Keratinocyte (primary cell): Measurements from ENCODE around the gene GPC5. TPM values are rescaled to one million over a fixed set of nuclear protein-coding genes. Genes with fewer than 3 reads are reported as not detected.

ENCODE experiments used
- DNase-seq: peaks from one replicate; pipeline ENCODE4 v3.0.0-alpha.2; 2011; ENCODE audit warnings: low read depth, missing footprints, low spot score
- FAIRE-seq: peaks from 2 replicates; lab custom pipeline; 2011; peaks lifted over from hg19 to GRCh38; lab: Jason Lieb, UNC
- H2AFZ ChIP-seq: 2 replicates; pipeline ENCODE4 v1.6.0; 2012; ENCODE audit warnings: low read length, control low read depth, inconsistent platforms; ENCODE audit not compliant: control insufficient read depth
- H3K27ac ChIP-seq: 2 replicates; pipeline ENCODE4 v1.5.1; 2011; ENCODE audit warnings: low read length; ENCODE audit not compliant: control insufficient read depth, insufficient read depth
- H3K27me3 ChIP-seq: 3 replicates; pipeline ENCODE4 v1.6.0; 2011; ENCODE audit warnings: low read length; ENCODE audit not compliant: control insufficient read depth, insufficient read depth; ENCODE audit errors: extremely low read depth
- H3K36me3 ChIP-seq, 2 experiments: 2 replicates in 1 of 2; 3 replicates in 1 of 2; pipeline ENCODE4 v1.5.1; 2011; ENCODE audit warnings: low read length in 2 of 2, mild to moderate bottlenecking in 1 of 2; ENCODE audit not compliant: control insufficient read depth in 2 of 2, insufficient read depth in 2 of 2; ENCODE audit errors: extremely low read depth in 1 of 2
- H3K4me1 ChIP-seq: 3 replicates; pipeline ENCODE4 v1.5.1; 2011; ENCODE audit warnings: low read length; ENCODE audit not compliant: control insufficient read depth, insufficient read depth; ENCODE audit errors: extremely low read depth
- H3K4me2 ChIP-seq: 3 replicates; pipeline ENCODE4 v1.6.0; 2011; ENCODE audit warnings: low read depth, low read length; ENCODE audit not compliant: control insufficient read depth, insufficient read depth; ENCODE audit errors: extremely low read depth
- H3K4me3 ChIP-seq, 3 experiments: fragments of 200-600 bp in 1 of 3; sonication (generic) in 1 of 3; 2 replicates in 2 of 3; 3 replicates in 1 of 3; pipeline ENCODE4 v1.5.1; 2011 to 2016; ENCODE audit warnings: low read length in 3 of 3, mild to moderate bottlenecking in 3 of 3, control low read depth in 2 of 3, inconsistent platforms in 1 of 3, low read depth in 1 of 3, mixed read lengths in 1 of 3, mixed run types in 1 of 3, moderate library complexity in 1 of 3; ENCODE audit not compliant: control insufficient read depth in 2 of 3, insufficient read depth in 2 of 3; ENCODE audit errors: extremely low read depth in 1 of 3
- H3K79me2 ChIP-seq: 2 replicates; pipeline ENCODE4 v1.6.0; 2012; ENCODE audit warnings: low read length; ENCODE audit not compliant: control insufficient read depth, insufficient read depth
- H3K9ac ChIP-seq: 3 replicates; pipeline ENCODE4 v1.6.0; 2011; ENCODE audit warnings: low read length; ENCODE audit not compliant: control insufficient read depth, insufficient read depth; ENCODE audit errors: extremely low read depth
- H3K9me1 ChIP-seq: 3 replicates; pipeline ENCODE4 v1.6.0; 2011; ENCODE audit warnings: low read length; ENCODE audit not compliant: control insufficient read depth, insufficient read depth; ENCODE audit errors: extremely low read depth
- H3K9me3 ChIP-seq: 2 replicates; pipeline ENCODE4 v1.5.1; 2012; ENCODE audit warnings: low read depth, low read length; ENCODE audit not compliant: control insufficient read depth
- H4K20me1 ChIP-seq: 3 replicates; pipeline ENCODE4 v1.6.0; 2011; ENCODE audit warnings: low read length; ENCODE audit not compliant: control insufficient read depth, insufficient read depth; ENCODE audit errors: extremely low read depth
- CTCF ChIP-seq, 3 experiments: IDR thresholded peaks in 1 of 3; conservative IDR thresholded peaks in 1 of 3; optimal IDR thresholded peaks in 1 of 3; 2 replicates in 2 of 3; 3 replicates in 1 of 3; pipeline versions ENCODE3 to v1.5.1; 2011; ENCODE audit warnings: low read length in 3 of 3, mild to moderate bottlenecking in 3 of 3, moderate library complexity in 2 of 3, control low read depth in 1 of 3, inconsistent platforms in 1 of 3; ENCODE audit not compliant: insufficient read depth in 2 of 3; ENCODE audit errors: extremely low read depth in 1 of 3
- EZH2 ChIP-seq: IDR thresholded peaks from one replicate; pipeline ENCODE4 v1.6.1; 2012; ENCODE audit warnings: inconsistent platforms, mild to moderate bottlenecking, low read length, moderate library complexity
- dilution Hi-C: fragments of 300-500 bp; cut with MboI; formaldehyde crosslinking; loops from one replicate; pipeline ENCODE4 v1.7.0; 2020; ENCODE audit warnings: low sequenced_read_pairs; ENCODE audit not compliant: extremely low pct_ligation_motif_present
- polyA plus RNA-seq, 5 experiments: library from polyadenylated mRNA; depleted of rRNA in 3 of 5; stranded (reverse) in 3 of 5; stranded (forward) in 1 of 5; unstranded in 1 of 5; fragments of >200 nt; gene quantifications; 1 replicate in 1 of 5; 2 replicates in 3 of 5; 3 replicates in 1 of 5; pipeline versions ENCODE4 v1.2.1 to v1.2.3, GENCODE V29; 2011 to 2012; ENCODE audit warnings: missing spikeins in 2 of 5, low read depth in 1 of 5, low replicate concordance in 1 of 5

The GPC5 gene
- polyA plus RNA-seq, 1 donor (not counting 4 experiments of a cell fraction or from before 2014, with no cell fraction given), result 0.10 TPM

- no peak for FAIRE-seq
- Histone ChIP-seq H3K4me3 (no peak overlapping the region), H3K27me3 (no peaks in the 10 kb centered on the region), H3K9me3 (no peaks in the 10 kb centered on the region), H2AFZ (no peak overlapping the region), H3K79me2 (no peaks in the 10 kb centered on the region), H3K36me3 (no peaks in the 10 kb centered on the region), H3K4me1 (no peaks in the 10 kb centered on the region), H3K9me1 (no peaks in the 10 kb centered on the region), H3K4me2 (no peak overlapping the region), H3K9ac (no peak overlapping the region), H4K20me1 (no peaks in the 10 kb centered on the region), H3K27ac (no peak overlapping the region)
- TF ChIP-seq CTCF (optimal IDR thresholded peaks at IDR 0.05 in 1 of 3, IDR thresholded peaks at IDR 0.05 in 1 of 3, conservative IDR thresholded peaks at IDR 0.05 in 1 of 3; ENCODE audit: extremely low read depth in 1 of 3, insufficient read depth in 2 of 3, low read length in 3 of 3) (no peak), EZH2 (no peak)
- DNase-seq, result no peak
- dilution Hi-C loops, result no loop called here
Observed at GRCh38 chr13:92491839-92492238, 1093.4 kb downstream of the GPC5 start.

DNA sequence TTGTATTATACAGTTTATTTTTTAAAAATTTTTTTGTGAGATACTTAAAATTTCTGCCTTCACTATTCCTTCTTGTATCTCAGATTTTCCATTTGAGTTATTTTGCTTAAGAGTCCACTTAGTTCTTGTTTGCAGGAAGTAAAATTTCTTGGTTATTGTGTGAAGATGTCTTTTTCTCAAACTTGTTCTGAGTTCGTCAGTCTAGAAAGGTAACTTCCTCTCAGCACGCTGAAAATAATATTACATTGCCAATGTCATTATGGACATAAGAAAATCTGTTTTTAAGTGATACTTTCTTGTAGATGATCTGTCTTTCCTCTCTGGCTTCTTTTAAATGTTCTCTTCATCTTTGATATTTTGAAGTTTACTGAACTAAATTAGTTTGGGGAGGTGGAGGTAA lies 1096.5 kb downstream of the GPC5 start:
- dilution Hi-C loops, result no loop called here

More for the DNA sequence above, 1096.5 kb downstream of the GPC5 start:
- Histone ChIP-seq H3K9me1 (no peaks in the 10 kb centered on the region), H3K27me3 (no peaks in the 10 kb centered on the region), H2AFZ (no peak overlapping the region), H3K36me3 (no peaks in the 10 kb centered on the region), H3K4me3 (no peak overlapping the region), H3K4me2 (no peak overlapping the region), H3K9ac (no peak overlapping the region), H3K27ac (no peak overlapping the region), H3K79me2 (no peaks in the 10 kb centered on the region), H3K4me1 (no peaks in the 10 kb centered on the region), H3K9me3 (no peaks in the 10 kb centered on the region), H4K20me1 (no peaks in the 10 kb centered on the region)
- DNase-seq, result no peak
- no peak for TF ChIP-seq CTCF (optimal IDR thresholded peaks at IDR 0.05 in 1 of 3, IDR thresholded peaks at IDR 0.05 in 1 of 3, conservative IDR thresholded peaks at IDR 0.05 in 1 of 3; ENCODE audit: extremely low read depth in 1 of 3, insufficient read depth in 2 of 3, low read length in 3 of 3)
- TF ChIP-seq EZH2, result no peak
- no peak for FAIRE-seq
